Stimulated activated CD4-positive, alpha-beta T cell treated with anti-CD3 and anti-CD28 coated beads, Interleukin-1b, Interleukin-23, amount 100 ng/mL, for 24 hours (primary cell): ENCODE results near the gene TMEM200C.

Source experiments
- DNase-seq, 4 experiments: peaks; one replicate each; pipeline ENCODE4 v3.0.0-alpha.2; 2020; ENCODE audit warnings: low read depth in 4 of 4, low spot score in 1 of 4

Gene TMEM200C

GRCh38 chr18:5895299-5895875 is at the start of gene TMEM200C:
Gene TMEM200C (minus strand): TSS chr18:5895522. CDS start chr18:5892063, 3,459 bp downstream.
- no peak for DNase-seq

DNA sequence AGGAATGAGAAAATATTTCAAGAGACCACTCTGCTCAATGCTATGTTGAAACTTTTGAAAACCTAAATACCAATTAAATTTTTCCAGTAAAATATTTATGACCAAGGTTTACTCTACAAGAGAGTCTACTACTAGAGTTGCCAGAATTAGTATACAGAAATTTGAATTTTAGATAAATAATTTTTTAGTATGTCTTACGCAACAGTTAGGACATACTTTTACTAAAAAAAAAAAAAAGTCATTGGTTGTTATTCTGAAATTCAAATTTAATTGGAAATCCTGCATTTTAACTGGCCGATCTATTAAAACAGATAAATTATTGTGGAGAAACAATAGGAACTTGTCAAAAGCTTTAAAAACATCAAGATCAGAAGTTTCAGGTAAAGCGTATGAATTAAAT is 49.1 kb upstream of the TMEM200C start:
- no peak for DNase-seq

DNA sequence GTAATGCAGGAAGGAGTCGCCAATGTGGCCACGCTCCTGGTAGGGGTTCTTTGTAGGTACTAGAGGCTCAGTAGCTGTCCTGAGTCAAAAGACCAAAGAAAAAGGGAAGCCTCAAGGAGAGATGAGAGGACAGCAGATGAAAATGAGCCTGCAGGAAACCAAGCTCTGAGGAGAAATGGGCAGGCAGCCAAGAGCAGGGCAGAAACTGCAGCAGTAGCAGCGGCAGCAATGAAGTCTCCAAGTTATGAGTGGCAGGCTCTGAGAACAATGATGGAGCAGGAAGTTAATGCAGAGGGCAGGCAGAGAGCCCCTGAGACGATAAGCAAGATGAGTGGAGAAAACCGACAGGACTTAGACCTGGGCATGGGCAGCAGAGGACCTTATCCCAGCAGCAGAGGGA is 48.2 kb upstream of the TMEM200C start:
- no peak for DNase-seq

DNA sequence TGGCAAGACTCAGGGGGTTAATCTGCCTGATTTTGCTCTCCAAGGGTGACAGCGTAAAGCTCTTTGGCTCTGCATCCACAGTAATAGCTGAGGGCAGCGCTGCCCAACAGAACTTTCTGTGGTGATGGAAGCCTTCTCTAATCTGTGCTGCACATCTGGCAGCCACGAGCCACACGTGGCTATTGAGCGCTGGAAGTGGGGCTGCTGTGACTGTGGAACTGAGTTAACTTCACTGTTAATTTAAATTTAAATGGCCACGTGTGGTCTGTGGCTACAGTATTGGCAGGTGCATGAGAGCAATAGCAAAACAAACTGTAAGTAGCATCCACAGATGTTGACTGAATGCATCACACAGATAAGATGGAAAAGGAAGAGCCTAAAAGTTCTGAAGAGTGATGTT is 47.3 kb upstream of the TMEM200C start:
- no peak for DNase-seq

GRCh38 chr18:5941890-5942289 is 46.6 kb upstream of the TMEM200C start:
- no peak for DNase-seq

GRCh38 chr18:5939801-5940667 is 44.7 kb upstream of the TMEM200C start:
- DNase-seq, result no peak

DNA sequence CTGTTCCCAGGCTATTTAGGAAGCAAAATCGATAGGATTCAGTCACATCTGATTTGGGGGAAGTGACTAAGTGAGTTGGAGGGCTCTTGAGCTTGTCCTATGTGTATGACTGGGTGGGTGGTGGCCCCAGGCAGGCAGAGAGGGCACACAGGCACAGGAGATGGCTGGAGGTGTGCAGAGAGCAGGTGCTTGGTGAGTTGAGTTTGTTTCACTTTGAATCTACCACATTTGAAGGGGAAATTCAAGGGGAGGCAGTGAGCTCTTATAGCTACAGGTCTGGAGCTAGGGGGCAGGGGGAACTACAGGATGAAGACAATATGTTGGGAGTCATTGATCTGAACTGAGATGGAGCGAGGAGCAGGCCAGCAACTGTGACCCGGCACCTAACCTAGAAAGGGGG is 42.5 kb upstream of the TMEM200C start:
- no peak for DNase-seq

DNA sequence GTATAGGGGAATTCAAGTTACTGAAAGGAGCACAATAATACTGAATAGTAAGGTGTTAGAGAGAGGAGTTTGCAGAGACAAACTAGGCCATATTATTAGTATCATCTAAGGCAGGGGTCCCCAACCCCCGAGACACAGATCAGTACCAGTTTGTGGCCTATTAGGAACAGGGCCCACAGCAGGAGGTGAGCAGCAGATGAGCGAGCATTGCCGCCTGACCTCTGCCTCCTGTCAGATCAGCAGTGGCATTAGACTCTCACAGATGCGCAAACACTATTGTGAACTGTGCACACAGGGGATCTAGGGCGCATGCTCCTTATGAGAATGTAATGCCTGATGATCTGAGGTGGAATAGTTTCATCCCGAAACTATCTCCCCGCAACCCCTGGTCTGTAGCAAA is 41.8 kb upstream of the TMEM200C start:
- no peak for DNase-seq

DNA sequence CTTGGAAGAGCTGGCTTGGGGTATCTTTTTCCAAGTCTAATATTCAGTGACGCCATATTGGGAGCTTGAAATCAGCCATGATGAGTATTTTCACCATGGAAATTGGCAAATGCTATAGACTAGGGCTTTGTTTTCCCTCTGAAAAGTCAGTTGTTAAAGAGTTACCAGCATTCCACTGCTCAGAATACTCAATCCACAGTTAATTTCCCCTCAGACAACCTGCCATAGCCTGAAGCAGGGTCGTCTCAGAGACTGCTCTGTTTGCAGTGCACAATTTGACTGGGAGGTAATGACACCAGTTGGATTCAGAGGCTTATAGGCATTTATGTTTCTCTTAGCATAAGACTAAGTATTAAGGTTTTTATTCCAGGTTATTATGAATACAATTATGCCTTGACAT is 35.5 kb upstream of the TMEM200C start:
- DNase-seq, result no peak

- no peak for DNase-seq
Measured at GRCh38 chr18:5918205-5918858, 23.0 kb upstream of the TMEM200C start.

GRCh38 chr18:5914951-5915350 is 19.6 kb upstream of the TMEM200C start:
- DNase-seq, result no peak

DNA sequence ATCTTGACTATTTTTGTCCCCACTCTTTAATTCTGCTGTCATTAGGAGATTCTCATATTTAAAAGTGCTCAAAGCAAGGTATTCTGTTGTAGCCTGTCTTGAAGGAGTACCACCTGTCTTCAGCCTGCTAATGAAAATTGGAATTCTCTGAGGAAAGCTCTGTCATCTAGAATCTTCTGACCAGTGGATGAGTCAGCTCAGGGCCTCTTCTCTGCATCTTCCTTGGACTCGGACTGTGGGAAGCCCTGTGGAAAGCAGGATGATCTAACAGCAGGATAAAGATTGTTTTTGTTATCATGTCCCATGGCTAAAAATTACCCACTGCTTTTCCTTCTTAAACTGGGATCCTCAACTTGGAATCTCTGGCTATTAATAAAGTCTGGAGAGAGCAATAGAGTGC is 18.7 kb upstream of the TMEM200C start:
- DNase-seq, result no peak

DNA sequence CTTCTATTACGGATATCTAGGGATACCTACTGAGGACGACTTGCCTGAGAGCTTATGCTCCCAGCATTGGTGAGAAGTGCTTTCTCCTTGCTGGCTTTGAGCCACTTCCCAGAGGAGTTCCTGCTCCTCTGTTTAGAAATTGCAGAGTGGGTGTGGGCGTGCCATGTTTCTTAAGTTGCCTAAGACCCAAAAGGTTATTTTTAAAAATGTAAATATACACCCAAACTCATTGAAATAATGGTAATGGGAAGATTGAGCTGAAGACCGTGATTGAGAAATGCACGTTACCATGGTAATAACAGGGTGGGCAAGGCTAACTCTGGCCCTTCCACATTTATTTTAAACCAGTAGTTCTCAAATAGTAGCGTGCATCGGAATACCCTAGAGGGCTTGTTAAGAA is 17.2 kb upstream of the TMEM200C start:
- no peak for DNase-seq

- DNase-seq, result no peak
Measured at GRCh38 chr18:5909125-5909524, 13.8 kb upstream of the TMEM200C start.

GRCh38 chr18:5903386-5903785 is 8.1 kb upstream of the TMEM200C start:
- DNase-seq, result no peak

GRCh38 chr18:5900262-5900661 is 4.9 kb upstream of the TMEM200C start:
- no peak for DNase-seq

DNA sequence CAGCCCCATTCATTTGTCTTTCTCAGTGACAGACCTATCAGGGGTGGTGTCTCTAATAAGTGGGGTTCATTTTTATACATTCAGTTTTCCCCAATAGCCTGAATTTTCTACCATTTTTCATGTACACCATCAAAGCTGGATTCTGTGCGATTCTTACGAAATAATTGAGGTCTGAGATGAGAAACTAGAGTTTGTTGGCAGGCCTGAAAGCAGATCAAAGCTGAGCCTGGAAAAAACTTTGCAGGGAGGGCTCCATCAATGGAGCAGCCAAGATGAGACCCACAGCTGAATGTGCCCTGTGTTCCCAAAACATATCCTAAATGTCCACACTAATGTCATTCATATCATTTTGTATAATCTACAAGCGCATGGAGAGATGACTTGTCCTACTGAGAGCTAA is 4.5 kb upstream of the TMEM200C start:
- DNase-seq, result no peak

DNA sequence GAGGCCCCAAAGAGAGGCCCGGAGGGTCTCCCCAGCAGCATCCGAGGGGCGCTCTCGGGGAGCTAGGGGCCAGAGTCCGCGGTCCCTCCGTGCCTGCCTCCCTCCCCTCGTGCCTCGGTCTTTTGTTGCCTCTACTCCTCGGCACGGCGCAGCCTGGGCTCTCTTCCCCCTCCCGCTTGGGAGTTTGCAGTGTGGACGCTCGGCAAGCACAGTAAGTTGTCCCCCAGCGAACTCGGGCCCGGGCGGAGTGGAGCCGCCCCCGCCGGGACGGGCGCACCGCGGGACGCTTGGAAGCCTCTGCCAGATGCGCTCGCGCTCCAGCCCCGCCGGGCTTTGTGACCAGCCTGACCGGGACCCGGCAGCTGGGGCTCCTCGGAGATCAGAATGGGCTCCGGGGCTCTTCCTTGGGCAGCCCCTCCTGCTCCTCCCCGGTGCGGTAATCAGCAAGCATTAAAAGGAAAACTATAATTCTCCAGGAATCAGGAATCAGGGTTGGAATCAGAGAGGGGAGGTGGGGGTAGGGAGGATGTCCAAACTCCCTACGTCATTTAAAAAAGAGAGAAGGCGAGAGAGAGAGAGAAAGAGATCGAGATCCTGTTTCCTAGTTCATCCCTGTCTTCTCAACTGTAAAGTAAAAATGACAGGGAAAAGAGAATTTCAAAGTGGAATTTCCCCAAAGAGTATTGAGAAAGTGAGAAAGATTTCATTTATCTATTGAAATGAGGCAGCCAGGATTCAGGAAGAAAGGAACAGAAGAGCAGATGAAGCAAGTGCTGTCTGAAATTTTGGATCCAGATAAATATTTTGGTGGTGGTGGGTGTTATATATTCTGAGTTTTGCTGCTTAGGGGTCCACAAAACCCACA is 786 bp upstream of the TMEM200C start:
- DNase-seq, result no peak

DNA sequence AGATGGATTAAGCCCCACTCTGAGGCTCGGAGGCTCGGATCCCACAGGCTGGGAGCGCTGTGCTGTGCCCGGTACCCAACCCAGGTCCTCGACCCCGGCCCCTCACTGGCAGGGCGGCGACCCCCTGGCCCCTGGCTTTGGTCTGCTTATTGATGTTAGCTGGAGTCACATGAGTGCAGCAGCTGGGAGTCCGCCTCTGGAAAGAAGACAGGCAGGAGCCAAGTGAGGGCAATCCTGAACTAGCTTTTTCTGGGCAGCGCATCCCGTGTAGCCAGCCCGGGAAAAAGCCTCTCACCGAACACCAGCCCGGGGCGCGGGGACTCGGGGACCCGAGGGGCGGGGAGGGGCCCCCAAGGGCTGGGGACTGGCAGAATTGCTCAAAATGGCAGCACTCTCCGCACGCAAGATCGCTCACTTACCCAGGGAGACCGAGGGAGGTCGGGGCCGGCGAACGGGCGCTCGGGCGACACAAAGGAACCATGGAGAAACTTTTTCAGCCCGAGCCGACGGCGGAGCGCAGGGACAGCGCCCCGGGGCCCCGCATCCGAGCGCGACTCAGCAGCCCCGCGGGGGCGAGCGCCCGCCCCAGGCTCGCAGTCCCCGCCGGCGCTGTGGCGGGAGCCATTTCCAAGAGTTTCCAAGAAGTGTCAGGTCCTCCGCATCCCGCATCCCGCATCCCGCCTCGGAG is 567 bp downstream of the TMEM200C start:
- no peak for DNase-seq

- DNase-seq, result no peak
Measured at GRCh38 chr18:5893956-5894610, 1.2 kb downstream of the TMEM200C start.
